Suppressor macrophage treated with lipopolysaccharide for 1 hour (primary cell): ENCODE data around the gene DNAJC15.
"Not testable (repeated sequence)": the region's sequence is repeated elsewhere in the genome, so short reads cannot be mapped to it uniquely, and the experiment has no call there.

ENCODE experiments used
- DNase-seq, 3 donors: peaks; one replicate each; pipeline ENCODE4 v3.0.0-alpha.2; 2020 to 2022

Gene DNAJC15

DNA sequence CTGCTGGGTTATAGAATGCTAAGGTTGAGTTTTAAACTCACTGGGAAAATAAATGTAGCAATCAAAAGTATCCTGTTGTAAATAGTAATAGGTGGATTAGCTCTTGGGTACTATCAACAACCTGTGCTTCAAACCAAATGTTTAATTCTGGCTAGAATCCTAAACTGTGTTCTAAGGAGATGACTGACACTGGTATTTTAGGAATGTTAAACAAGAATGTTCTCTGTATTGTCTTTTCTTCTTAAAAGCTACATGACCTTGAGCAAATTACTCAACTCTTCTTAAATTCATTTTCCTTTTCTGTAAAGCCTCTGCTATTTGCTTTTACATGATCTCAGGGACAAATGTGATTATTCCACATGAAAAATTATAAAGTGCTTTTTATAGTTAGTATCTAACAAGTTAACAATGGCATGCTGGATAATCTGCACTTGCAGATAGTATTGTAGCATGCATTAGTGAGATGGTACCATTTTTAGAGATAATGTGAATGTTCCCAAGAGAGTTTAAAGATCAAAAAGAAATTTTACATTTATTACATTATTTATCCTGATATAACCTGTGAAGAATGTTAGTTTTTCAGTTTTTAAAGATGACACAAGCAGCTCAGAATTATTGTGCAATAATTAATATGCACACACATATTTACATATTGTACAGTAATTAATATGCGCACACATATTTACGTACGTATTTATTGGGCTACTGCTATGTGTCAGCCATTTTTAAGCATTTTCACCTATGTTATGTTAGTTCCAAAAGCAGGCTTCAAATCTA, 17.7 kb upstream of the DNAJC15 start:
- DNase-seq, result no peak

DNA sequence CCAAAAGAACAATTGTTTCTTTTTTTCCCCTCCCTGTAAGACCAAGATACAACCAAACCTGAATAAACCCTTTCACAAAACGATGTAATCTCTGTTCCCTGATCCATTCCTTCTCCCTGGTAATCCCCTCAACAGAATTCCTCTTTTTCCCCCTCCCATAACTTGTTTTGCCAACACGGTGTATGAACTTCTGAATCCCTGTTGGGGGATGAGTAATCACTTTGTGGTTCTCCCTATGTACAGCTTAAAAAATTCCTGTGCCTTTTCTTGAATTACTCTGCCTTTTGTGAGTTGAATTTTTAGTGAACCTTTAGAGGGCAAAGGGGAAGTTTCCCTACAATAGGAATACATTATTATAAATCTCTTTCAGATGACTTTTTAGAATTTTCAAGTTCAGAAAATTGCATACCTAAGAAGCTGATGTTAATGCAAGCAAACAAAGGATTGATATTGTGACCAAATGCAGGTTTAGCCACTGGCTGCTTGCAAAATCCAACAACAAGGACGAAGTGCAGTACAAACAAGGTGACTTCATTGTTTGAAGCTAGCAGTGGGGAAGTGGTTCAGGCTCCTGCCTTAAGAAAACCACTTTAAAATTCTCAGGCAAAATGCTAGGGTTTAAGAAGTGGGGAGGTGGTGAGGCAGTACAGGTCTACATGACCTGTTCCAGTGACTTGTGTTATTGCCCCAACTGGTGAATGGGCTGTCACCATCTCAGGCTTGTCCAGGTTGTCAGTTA, 16.3 kb upstream of the DNAJC15 start:
- DNase-seq, result peak in 2 of 3 donors; percentile 22 to 36

- no peak for DNase-seq
These were observed 14.8 kb upstream of the DNAJC15 start for GRCh38 chr13:43008596-43008995.

GRCh38 chr13:43009506-43009905, 13.9 kb upstream of the DNAJC15 start:
- no peak for DNase-seq

- DNase-seq, result no peak
These were observed 9.2 kb upstream of the DNAJC15 start for GRCh38 chr13:43014162-43014561.

GRCh38 chr13:43016226-43016625, 7.2 kb upstream of the DNAJC15 start:
- DNase-seq, result no peak

DNA sequence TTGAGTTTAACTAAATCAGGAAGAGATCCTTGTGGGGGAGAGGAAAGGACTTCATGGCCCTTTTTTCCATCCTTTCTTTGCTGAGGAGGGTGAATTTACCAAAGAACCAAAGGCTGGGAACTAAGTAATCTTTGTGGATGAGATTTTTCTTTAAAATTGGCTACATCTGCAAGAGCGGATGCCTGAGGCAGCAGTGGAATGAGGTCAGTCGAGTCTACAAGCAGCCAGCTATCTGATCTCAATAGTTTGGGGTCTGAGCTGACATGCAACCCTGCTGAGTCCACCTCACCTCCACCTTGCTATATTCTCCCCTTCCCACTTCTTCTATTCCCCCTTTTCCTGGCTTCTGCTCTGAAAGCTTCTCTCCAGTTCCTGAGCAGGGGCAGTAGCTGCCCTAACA, 3.6 kb upstream of the DNAJC15 start:
- no peak for DNase-seq

DNA sequence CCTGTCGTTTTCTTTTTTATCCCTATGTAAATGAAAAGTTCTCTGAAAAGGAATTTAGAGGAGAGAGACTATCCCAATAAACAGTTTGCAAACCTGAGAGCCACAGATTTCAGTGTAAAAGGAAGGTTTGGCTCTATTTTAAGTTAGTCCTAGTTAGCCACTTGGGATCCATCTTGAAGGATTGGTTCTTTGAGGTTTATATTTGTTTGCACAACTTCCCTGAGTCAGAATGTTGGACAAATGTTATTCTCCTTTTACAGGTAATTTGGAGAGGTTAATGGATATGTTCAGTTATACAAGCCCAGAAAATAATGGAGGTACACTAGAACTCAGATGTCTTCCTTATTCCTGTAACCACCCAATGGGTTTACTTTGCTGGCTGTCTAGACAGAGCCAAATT, 2.6 kb upstream of the DNAJC15 start:
- no peak for DNase-seq

DNA sequence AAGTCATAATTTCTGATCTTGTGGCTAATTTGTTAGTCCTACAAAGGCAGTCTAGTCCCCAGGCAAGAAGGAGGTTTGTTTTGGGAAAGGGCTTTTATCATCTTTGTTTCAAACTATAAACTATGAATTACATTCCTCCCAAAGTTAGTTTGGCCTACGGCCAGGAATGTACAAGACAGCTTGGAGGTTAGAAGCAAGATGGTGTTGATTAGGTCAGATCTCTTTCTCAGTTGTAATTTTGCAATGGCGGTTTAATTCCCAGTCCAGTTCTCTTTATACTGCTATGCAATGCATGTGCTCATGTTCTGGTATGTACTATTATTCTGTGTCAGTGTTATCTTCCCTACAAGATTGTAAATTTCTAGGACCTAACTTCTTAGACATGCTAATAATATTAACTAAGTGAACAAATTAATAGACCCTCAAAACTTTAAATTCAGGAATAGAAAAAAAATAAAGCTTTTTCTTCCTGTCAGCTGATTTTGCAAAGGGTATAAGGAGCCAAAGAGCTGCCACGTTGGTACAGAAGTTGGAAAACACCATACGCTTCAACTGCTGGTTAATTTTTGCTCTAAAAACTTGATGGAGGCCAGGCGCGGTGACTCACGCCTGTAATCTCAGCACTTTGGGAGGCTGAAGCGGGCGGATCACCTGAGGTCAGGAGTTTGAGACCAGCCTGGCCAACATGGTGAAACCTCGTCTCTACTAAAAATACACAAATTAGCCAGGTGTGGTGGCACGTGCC, 1.3 kb upstream of the DNAJC15 start:
- no peak for DNase-seq

- DNase-seq, result no peak
These were observed 475 bp upstream of the DNAJC15 start for GRCh38 chr13:43022934-43023288.

DNA sequence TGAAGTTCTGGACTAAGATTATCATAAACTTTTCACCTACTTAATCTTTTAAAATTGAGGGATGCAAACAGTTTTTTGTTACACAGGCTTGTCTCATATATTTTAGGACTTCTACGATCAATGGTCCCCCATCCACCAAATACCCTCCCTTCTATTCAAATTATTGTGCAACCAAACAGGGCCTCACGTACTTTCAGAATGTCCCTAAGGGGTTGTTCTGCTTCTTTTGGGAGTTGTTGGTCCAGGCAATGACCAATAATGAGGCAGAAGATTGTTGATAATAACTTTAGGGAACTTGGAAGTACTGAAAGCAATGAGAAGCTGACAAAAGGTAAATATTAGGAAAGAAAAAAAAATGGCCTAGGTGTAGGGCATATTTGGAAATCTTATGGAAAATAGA, 2.9 kb downstream of the DNAJC15 start:
- no peak for DNase-seq

- DNase-seq, result no peak
These were observed 7.2 kb downstream of the DNAJC15 start for GRCh38 chr13:43030548-43030947.

GRCh38 chr13:43031881-43032280, 8.5 kb downstream of the DNAJC15 start:
- DNase-seq, result no peak

DNA sequence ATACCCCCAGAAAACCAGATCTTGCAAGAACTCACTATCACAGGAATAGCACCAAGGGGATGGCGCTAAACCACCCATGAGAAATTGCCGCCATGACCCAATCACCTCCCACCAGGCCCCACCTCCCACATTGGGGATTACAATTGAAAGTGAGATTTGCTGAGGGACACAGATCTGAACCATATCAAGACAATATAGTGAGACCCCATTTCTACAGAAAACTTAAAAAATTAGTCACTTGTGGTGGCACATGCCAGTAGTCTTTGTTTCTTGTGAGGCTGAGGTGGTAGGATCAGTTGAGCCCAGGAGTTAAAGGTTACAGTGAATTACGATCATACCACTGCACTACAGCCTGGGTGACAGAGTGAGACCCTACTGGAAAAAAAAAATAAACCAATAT, 9.7 kb downstream of the DNAJC15 start:
- DNase-seq, result no peak

GRCh38 chr13:43036351-43037250, 13.2 kb downstream of the DNAJC15 start:
- DNase-seq, result no peak

DNA sequence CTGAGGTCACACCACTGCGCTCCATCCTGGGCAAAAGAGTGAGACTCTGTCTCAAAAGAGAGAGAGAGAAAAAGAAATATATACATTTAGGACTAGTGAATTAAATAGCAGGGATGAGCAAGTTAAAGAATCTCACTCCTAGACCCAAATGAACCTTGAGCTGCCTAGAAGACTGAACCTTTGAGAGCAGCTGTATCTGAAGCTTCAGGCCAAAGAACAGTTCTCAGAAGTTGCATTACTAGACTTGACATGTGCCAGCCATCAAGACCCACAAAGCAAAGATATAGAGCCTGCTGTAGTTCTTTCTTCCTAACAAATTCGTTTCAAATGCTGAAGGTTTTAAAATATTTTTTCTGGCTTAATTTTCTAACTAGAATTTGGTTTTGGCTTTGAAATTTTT, 16.6 kb downstream of the DNAJC15 start:
- no peak for DNase-seq

- not testable (repeated sequence) for DNase-seq
These were observed 17.4 kb downstream of the DNAJC15 start for GRCh38 chr13:43040581-43041368.

GRCh38 chr13:43041369-43041921, 18.1 kb downstream of the DNAJC15 start:
- no peak for DNase-seq

DNA sequence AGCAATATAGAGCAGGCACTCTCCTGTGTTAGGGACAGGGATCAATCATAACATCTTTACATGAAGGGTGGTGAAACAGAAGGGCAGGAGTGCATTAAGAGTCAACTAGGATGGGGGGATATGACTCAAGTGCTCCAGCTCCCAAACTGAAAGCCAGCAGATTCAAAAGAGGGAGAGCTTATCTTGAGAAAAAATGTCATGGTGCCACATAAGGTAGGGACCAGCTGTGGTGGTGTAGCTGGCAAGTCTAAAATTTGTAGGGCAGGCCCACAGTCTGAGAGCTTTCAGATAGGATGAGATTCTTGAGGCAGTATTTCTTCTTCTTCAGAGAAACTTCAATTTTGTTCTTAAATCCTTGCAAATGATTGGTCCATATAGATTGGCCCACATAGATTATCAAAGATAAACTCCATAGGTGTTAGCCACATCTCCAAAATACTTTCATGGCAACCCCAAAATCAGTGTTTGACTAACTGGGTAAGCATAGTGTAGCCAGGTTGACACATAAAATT, 19.1 kb downstream of the DNAJC15 start:
- no peak for DNase-seq

DNA sequence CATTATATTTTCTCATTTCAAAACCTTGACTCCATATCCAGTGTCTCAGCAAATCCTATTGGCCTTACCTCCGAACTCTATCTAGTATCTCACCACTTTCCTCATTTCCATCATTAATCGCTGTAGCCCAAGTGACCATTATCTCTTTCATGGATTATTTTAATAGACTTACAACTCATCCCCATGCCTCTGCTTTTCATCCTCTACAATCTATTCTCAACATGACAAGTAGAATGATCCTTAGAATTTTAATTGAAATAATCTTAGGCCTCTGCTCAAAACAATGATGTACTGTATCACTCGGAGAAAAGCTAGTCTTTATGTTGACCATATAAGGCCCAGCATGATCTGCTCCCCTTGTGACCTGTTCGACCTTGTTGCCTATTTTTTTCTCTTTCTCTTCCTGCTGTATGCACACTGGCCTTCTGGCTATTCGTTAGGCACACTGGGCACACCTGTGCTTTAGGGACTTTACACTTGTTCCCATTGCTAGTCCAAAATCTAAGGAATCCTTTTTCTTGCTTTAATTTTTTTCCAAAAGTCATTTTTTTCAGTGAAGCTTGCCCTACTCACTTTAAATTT, 21.4 kb downstream of the DNAJC15 start:
- no peak for DNase-seq

DNA sequence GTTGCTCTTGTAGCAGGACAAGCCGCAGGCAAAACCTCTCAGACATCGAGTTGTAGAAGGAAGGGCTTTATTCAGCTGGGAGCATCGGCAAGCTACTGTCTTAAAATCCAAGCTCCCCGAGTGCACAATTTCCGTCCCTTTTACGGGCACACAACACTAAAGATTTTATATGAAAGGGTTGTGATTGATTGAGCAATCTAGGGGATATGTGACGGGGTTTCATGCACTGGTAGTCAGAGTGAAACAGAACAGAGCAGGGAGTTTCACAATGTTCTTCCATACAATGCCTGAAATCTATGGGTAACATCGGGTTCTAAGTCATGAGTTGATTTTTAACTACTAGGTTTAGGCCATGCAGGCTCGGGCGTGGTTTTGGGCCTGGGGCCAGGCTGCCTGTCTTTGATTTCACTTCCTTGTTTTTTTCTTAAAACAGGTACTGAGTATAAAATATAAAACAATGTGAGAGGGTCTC, 22.0 kb downstream of the DNAJC15 start:
- peak; percentile 61 to 77 (median 66) for DNase-seq
